ENCODE results near the gene PCBP1.
"Not testable (repeated sequence)": the region's sequence is repeated elsewhere in the genome, so short reads cannot be mapped to it uniquely, and the experiment has no call there.

Gene PCBP1

DNA sequence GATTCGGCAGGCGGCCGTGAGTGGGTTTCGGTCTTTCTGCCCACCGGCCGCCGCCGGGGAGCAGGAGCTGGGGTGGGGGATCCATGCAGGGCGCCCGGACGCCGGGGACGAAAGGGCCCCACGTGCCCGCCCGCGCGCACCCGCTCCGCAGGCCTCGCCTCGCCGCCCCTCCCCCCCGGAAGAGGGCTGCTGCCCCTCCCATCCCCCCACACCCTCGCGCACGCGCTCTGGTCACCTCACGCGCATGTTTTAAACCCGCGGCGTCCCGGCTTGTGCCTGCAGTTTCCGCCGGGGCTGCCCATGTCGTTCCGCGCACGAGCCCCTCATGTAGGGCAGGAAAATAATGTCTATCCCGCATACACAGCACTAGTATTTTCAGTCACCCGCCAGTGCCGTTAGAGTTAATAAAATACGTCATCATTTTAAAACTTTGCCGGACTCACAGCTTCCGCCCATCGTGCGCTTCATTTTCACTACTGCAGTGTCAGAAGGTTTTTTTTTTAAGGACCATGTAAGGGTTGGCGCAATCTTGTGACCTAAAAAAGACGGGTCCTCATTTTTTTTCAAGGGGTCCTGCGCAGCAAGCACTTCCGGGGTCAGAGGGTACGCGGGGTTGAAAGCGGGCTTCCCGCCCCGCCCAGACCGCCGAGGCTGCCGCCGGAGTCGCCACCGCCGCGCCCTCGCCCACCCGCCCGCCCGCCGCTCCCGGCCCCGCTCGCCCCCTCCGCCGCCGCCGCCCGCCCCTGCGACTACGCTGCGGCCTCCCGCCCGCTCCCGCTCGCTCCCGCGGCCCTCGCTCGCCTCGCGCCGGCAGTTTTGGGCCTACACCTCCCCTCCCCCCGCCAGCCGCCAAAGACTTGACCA is at the start of gene PCBP1:
TSS of gene PCBP1 (plus strand) at position 640 of the 864 bp plus-strand sequence. CDS start 267 bp downstream, outside the sequence.
- DNase-seq = peak; percentile 95

DNA sequence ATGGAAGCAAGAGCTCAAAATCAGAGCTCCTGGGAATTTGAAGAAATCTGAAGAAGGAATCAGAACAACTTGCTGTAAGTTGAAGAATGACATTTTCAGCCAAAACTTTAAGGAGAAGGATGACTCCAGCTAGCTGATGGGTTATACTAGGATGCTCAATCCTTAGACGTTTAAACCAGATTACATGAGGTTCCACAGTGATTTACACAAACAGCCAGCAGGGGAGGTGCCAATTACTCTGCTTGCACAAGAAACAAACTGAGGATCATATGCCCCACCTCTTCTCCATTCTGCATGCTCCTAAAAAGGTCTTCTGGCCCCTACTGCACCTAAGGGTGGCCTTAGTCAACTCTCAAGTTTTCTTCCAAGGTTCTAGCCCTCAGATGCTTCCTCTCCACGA is 47.9 kb upstream of the PCBP1 start:
- DNase-seq = no peak

DNA sequence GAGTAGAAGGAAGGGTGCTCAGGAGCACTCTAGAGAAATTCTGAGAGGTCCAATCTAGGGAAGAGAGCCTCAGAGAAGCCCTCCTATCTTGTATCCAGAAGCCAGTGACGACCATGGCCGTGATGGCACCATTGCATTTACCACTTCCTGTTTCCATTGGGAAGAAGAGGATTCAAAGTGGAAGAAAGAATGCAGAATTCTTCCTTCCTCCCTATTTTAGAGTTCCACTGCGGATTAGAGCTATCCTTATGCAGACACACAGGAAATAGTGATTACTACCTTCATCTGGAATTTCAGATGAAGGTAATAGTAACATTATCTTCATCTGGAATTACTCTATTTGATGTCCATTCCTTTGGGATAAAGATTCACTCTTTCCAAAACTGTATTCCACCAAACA is 45.6 kb upstream of the PCBP1 start:
- DNase-seq = no peak

DNA sequence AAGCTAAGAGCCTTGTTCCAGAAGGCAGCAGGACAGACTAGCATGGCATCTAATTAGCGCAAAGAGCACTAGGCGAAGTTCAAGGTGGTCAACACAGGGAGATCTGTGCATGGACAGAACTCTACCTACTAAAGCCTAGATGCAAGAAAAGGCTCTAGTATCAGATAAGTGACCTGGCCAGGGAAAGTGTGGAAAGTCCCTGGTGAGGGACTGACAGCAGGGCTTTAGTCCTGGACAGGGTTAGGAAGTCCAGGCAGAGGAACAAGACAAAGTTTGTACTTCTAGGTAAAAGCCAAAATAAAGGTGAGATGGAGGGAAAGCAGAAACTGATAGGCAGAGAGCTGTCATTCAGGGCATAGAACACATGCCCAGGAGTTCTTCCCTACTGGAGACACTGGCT is 45.0 kb upstream of the PCBP1 start:
- DNase-seq = no peak

DNA sequence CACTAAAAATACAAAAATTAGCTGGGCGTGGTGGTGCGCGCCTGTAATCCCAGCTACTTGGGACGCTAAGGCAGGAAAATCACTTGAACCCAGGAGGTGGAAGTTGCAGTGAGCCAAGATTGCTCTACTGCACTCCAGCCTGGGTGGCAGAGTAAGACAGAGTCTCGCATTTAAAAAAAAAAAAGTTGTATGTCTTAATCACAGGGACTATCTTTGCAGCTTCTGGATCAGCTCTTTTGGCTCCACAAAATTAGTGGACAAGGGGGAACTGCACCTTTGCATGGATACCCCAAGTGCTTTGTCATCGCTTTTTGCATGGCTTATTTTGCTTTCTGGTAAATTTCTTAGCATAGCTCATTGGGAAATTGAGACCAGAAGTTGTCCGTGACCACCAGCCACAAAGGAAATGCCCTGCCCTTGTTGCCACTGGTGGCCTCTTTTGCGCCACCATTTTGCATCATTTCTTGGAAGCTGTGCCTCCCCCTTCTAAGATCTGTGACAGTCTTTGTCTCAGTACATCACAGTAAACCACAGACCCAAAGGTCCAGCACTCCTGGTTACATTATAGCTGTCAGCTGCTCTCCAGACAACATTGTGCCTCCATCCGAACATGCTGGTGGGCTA is 43.9 kb upstream of the PCBP1 start:
- DNase-seq = peak; percentile 49

DNA sequence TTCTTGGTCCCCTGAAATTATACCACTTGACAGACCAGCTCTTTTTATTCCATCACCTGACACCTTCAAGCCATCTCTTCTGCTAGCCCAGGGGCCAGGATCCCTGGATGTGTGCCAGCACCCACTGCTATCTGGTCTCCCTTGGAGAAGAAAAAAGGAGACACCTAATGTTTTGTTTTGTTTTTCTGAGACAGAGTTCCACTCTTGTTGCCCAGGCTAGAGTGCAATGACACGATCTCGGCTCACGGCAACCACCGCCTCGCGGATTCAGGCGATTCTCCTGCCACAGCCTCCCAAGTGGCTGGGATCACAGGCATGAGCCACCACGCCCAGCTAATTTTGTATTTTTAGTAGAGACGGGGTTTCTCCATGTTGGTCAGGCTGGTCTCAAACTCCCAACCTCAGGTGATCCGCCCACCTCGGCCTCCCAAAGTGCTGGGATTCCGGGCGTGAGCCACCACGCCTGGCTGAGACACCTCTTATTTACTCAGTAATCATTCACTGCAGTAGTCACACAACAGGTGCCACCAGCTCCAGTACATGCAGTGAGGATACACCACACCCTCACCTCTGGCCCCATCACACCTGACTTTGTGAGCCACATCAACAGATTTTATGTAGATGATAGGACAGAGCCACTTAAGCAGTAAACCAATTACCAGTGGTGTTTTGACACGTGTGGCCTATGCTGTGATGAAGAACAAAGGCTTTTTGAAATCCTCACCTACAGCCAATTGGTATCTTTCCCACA is 42.8 kb upstream of the PCBP1 start:
- DNase-seq = no peak

DNA sequence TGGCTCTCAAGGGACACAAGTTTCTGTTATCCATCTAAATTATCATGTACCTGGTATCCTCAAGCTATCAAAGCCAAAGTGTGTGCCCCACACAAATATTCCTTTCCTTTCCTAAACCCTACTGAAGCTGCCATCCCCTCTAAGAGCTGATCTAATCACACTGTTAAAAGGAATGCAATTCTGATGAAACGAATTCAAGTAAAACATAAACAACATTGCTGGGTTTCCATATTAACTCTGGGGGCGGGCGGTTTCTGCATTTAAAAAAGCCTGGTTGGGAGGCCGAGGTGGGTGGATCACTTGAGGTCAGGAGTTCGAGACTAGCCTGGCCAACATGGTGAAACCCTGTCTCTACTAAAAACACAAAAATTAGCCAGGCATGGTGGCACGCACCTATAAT is 41.9 kb upstream of the PCBP1 start:
- DNase-seq = no peak

DNA sequence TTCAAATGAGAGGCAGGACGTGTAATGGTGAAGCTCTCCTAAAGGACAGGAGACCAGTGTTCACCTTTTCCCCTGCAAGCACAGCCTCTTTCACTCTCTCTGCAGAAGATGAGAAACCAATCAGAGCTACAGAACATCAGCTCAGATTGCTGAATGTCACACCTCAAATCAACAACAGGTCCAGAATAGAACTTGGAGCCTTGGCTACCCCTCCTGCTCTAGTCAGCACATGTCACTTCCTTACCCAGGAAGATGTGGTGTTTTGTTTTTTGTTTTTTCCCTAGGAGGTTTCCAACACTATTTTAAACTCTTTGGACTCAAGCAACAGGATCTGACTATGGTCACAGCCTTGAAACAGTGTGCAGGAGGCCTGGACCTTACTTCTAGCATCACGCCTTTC is 41.3 kb upstream of the PCBP1 start:
- no peak for DNase-seq

DNA sequence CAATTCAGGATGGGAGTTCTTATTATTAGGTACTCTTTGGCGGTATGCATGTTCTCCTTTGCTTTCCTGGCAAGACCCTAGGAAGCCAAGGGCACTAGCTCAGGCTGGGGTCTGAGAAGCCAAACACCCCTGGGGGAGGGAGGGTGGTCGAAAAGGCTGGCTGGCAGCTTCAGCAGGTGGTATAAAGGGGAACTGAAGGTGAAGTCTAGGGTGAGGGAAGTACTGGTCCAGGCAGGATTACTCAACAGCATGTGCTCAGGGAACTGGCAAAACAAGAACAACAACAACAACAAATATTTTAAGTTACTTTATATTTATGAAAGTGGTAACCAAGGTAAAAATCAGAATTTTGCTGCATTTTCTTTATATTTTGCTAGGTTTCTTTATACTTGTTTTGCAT is 40.7 kb upstream of the PCBP1 start:
- no peak for DNase-seq

DNA sequence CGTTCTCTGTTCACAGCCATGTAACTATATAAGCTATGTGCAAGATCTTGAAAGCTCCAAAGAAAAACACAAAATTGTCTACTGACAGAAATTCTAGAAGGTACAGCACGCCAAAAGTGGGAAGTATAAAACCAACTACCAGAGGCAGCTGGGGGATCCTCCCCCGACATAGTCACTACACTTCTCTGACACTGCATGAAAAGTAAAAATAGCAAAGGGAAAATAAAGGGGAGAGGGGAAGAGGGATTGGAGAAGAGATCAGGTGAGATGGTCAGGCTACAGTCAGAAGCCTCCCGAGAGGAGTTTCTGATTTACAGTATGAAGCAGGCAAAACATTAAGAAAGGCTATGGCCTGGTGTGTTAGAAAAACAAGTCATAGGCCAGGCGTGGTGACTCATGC is 39.8 kb upstream of the PCBP1 start:
- no peak for DNase-seq

DNA sequence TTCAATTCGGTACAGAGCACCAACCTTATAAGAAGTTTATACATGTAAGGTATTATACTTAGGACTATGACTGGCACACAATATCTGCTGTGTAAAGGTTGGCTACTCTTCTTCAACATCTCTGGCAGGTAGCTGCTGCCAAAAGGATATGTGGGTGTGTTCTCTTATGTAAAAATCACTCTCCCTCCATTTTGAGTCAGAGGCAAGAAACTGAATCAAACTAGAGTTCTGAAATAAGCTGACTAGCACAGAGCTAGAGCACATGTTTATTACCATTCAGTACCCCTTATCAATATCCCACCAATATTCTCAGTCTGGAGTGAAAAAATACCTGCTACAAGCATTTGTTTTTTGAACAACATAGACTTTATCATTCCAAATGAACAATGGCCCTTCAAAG is 38.0 kb upstream of the PCBP1 start:
- DNase-seq = no peak

DNA sequence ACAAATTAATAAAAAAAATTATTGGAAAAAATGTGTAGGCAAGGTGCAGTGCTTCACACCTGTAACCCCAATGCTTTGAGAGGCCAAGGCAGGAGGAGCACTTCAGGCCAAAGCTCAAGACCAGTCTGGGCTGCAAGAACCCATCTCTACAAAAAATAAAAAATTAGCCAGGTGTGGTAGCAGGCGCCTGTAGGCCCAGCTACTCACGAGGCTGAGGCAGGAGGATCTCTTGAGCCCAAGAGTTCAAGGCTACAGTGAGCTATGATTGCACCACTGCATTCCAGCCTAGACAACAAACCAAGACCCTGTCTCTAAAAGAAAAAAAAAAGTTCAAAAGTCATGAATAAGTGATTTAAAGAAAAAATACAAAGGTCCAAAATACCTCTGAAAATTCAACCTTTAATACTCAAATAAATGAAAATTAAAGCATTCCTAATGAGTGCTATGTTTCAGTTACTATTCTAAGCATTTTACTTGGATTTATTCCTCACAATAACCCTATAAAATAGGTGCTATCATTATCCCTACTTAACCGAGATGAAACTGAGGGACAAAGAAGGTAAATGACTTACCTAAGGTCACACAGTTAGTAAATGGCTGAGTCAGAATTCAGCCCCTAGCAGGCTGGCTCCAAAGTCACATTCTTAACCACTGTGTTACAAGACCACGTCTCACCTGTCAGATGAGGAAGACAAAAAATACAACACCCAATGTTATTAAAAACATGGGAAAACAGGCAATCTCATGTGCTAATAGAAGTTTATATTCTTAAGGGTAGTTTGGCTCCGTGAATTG is 36.4 kb upstream of the PCBP1 start:
- DNase-seq = no peak

DNA sequence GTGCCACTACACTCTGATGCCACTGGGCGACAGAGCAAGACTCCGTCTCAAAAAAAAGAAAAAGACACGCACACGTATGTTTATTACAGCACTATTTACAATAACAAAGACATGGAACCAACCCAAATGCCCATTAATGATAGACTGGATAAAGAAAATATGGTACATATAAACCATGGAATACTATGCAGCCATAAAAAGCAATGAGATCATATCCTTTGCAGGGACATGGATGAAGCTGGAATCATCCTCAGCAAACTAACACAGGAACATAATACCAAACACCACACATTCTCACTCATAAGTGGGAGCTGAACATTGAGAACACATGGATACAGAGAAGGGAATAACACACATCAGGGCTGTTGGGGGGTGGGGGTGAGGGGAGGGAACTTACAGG is 32.0 kb upstream of the PCBP1 start:
- DNase-seq = not testable (repeated sequence)

DNA sequence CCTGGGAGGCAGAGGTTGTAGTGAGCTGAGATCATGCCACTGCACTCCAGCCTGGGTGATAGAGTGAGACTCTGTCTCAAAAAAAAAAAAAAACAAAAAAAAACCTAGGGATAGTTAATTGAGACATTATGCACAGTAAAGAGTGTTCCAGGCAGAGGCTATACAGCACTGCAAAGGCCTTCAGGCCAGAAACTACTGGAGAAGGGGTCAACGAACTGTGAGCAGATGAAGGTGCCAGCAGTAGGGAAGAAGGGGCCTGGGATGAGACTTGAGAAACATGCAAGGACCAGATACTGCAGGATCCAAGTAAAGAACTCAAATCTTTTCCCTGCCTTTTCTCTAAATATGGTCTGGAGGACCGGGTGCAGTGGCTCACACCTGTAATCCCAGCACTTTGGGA is 26.0 kb upstream of the PCBP1 start:
- DNase-seq = no peak

DNA sequence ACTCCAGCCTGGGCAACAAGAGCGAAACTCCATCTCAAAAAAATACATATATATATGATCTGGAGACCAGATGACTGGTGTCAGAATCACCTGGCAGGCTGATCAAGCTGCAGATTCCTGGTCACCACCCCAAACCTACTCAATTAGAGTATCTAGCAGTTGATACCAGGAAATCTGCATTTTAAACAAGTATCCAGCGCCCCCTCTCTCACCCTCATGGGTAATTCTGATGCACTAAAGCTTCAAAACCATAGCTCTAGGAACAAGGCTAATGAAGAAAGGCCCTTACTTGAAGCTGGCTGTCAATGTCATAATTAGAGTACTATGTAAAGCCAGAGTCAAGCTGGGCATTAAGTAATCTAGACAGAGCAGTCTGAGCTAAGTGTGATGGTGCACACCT is 25.0 kb upstream of the PCBP1 start:
- DNase-seq = peak; percentile 63

DNA sequence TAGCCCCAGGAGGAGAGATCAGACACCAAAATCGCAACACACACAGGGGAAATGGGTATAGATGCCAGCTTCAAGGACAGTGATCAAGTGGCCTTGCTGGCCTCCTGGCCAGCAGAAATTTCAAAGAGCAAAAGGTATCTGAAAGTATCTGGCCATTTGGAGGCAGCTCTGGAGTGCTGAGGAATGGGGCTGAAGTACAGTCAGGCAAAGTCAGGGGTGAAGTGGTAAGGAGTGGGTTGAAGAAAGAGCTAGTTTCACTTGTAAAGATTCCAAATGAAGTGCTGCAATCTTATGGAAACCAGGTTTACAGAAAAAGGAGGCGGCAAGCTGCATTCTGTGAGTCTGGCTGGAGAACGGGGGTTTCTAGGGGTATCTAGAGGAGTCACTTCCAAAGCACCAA is 19.2 kb upstream of the PCBP1 start:
- no peak for DNase-seq

DNA sequence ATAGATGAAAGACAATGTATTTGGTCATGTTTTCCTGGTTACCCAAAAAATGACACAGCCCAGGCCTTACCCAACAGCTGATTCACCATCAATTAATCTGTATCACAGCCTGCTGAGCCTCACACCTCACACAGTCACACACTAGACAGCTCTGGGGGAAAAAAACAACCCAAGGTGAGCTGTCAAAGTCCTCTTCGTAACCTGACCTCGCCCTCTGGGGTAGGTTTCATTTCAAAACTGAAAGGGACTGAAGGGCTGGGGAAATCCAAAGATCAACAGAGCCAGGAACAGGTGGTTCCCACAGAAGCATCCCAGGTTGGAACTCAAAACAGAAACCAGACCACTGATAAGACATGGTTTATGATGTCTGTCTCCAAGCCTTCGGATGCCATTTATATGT is 18.2 kb upstream of the PCBP1 start:
- no peak for DNase-seq

DNA sequence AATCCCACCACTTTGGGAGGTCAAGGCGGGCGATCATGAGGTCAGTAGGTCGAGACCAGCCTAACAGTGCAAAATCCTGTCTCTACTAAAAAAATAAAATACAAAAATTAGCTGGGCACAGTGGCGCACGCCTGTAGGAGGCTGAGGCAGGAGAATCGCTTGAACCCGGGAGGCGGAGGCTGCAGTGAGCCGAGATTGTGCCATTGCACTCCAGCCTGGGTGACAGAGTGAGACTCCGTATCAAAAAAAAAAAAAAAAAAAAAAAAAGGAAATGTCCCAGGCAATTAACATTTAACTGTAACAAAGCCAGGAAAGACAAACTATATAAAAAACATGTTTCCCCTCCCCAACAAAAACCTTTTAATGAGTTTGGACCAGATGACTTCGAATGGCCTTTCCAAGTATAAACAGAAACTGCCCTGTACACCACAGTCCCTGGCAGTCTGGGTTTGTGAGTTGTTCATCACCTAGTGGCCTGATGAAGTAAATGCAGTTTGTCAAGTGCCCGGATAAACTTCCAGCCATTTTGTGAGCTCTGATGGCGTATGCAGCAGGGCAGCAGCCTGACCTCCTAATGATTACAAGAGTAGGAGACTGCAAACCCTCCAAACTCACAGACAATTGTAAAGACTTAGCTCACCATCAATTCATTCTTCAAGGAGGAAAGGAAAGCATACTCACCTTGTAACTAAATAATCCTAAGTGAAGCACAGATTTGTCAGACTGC is 16.6 kb upstream of the PCBP1 start:
- peak; percentile 92 for DNase-seq

DNA sequence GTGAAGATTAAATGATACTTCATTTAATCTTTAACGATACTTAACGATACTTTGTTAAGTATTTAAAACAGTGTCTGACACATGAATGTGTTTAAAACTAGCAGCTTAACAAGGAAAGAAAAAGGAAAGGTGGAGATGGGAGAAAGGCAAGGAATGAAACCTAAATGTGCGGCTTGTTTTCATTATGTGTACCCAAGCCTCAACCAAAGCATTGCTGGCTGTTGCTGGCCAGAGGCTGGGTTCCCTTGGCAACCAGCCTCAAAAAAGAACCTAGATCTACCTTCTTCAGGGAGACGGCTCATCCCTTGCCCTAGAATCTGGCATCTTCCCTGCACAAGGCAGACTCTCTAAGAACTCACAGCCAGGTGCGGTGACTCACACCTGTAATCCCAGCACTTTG is 13.8 kb upstream of the PCBP1 start:
- DNase-seq = no peak

DNA sequence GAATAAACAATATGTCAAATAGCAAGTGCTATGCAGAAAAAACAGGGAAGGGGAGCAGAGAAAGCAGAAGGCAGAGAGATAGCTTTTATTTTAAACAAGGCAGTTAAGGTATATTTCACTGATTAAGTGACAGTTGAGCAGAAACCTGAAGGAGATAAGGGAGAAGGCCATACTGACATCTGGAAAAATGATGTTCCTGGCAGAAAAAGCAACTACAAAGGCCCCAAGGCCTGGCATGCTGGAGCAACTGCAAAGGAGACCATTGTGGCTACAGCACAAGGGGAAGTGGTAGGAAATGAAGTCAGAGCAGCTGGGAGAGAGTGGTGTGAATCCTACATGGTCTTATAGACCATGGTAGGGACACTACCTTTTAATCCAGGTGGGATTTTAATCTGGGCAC is 8.9 kb upstream of the PCBP1 start:
- peak; percentile 77 for DNase-seq

DNA sequence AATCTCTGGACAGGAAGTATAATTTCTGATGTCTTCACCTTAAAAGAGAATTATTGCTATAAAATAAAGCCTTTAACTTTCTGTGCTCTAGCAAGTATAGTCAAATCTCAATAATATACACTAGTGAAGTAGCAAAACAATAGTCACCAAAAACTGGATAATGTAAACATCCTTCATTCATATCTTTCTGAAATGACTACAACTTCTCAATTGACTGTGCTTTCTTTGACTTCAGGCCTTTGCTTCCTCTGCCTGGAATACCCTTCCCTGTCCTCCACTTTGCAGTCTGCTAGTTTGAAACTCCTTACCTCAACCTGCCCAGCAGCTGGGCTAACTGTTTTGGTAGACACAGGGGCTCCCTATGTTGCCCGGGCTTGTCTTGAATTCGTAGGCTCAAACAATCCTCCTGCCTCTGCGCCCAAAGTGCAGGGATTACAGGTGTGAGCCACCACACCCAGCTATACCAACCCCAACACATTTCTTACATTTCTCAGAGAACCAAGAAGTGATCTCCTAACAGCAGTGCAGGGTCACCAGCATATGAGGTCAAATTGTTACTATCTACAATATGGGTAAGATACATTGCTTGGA is 6.6 kb upstream of the PCBP1 start:
- no peak for DNase-seq

DNA sequence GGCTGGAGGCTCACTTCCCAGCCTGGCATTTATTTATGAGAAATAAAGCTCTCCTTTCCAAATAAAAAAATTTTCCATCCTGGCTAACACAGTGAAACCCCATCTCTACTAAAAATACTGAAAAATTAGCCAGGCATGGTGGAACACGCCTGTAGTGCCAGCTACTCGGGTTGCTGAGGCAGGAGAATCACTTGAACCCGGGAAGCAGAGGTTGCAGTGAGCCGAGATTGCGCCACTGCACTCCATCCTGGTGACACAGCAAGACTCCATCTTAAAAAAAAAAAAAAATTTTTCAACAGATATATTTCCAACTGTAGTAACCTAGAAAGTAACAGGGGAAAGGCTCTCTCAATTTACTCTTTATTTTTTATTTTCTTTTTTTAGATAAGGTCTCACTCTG is 6.1 kb upstream of the PCBP1 start:
- no peak for DNase-seq
